UCSD-AML1 (cell line): ENCODE measurements around the gene MACF1.
"Not testable (repeated sequence)": the region's sequence is repeated elsewhere in the genome, so short reads cannot be mapped to it uniquely, and the experiment has no call there.

ENCODE experiments used
- DNase-seq: peaks from one replicate; lab custom pipeline; 2025; ENCODE audit not compliant: unreplicated experiment; lab: John Stamatoyannopoulos, UW

Gene MACF1

DNA sequence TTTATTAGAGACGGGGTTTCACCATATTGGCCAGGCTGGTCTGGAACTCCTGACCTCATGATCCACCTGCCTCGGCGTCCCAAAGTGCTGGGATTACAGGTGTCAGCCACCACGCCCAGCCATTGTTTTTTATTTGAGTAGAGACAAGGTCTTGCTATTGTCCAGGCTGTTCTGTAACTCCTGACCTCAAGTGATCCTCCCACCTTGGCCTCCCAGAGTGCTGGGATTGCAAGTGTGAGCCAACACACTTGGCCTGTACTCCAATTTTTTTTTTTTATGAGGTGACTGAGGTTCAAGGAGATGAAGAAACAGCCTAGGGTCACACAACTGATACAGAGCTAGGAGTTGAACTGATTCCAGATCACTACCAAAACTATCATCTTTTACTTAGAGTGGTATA, 245.5 kb downstream of the MACF1 start:
- not testable (repeated sequence) for DNase-seq

- DNase-seq = no peak
These were observed 246.6 kb downstream of the MACF1 start for GRCh38 chr1:39450956-39451606.

GRCh38 chr1:39452081-39452480, 247.6 kb downstream of the MACF1 start:
- DNase-seq = no peak

DNA sequence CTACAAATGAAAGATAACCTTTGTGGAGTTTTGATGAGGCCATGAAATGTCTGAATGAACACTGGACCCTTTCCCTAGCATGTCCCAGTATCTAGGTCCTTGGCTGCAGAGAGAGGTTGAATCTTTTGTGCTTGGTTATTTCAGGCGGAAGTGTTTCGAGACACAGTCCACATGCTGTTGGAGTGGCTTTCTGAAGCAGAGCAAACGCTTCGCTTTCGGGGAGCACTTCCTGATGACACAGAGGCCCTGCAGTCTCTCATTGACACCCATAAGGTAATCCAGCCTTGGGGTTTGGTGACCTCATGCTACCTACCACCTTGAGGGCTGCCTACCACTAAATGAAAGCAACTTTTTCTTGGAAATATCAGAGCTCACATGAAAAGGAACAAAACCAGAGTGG, 248.0 kb downstream of the MACF1 start:
- no peak for DNase-seq

DNA sequence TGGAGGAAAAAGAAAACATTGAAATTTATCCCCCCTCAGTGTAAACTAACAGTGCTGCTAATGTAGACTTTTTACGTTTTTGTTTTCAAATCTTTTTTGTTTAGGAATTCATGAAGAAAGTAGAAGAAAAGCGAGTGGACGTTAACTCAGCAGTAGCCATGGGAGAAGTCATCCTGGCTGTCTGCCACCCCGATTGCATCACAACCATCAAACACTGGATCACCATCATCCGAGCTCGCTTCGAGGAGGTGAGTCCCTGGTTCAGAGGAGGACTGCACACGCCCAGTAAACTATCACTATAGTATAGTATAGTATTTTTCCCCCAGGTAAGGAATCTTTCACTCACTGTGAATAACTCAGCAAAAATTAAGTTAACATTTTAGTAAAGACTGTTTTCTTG, 249.1 kb downstream of the MACF1 start:
- DNase-seq = no peak

GRCh38 chr1:39458991-39459390, 254.5 kb downstream of the MACF1 start:
- DNase-seq = no peak

DNA sequence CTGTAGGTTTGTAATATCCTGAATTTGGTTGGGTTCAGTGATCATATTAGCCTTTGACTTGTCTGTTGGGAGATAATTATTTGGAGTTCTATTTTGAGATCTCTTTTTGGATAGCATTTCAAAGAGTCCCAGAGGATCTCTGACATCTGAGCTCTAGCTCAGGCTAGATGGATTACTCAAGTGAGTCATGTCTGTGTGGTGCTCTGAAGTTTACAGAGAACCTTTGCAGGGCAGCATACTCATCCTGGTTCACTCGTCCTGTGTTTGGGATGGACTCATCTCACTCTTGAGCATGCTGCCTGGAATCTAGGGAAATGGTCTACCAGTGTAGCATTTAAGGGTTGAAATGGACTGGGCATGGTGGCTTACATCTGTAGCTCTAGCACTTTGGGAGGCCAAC, 257.6 kb downstream of the MACF1 start:
- DNase-seq = no peak

DNA sequence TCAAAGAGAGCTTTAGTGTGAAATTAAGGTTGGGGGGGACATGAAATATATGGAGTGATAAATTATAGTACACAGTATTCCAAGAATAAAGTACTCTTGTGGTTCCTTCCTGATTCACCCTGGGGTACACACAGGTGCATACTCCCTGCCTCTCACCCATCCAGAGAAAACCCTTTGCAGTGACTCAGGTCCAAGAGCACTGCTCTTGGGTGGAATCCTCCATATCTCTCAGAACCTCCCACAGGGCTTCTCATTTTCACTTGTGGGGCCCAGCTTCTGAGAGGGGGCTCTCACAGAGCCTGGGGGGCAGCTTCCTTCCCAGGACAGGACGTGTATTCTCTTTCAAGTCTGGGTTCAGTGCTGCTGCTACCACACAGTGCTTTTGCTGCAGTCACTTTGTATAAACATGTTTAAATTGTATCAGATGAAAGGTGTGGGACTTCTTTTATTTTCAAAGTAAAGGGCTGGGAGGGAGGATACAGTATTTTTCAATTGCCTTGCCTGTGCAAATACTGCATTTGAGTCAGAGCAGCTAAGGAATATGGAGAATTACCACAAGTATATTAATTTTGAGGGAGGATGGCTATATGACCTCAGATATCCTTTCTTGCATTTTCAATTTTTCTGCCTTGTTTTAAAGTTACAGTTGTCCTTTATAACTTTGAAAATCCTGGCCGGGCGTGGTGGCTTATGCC, 262.1 kb downstream of the MACF1 start:
- no peak for DNase-seq

DNA sequence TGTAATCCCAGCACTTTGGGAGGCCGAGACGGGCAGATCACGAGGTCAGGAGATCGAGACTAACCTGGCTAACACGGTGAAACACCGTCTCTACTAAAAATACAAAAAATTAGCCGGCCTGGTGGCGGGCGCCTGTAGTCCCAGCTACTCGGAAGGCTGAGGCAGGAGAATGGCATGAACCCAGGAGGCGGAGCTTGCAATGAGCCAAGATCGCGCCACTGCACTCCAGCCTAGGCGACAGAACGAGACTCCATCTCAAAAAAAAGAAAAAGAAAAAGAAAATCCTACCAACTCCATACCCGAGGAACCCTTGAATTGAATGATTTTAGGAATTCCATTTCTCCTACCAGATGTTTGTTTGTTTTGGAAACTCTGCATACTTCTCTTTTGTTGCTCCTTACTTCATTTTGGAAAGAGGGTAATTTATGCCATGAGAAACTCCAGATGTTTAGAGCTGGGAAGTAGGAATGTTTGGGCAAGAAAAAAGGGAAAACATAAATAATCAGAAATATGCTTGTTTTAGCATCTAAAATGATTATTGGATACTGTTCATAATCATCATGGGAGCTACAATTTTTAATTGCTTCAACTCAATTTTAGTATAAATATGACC, 262.7 kb downstream of the MACF1 start:
- not testable (repeated sequence) for DNase-seq

DNA sequence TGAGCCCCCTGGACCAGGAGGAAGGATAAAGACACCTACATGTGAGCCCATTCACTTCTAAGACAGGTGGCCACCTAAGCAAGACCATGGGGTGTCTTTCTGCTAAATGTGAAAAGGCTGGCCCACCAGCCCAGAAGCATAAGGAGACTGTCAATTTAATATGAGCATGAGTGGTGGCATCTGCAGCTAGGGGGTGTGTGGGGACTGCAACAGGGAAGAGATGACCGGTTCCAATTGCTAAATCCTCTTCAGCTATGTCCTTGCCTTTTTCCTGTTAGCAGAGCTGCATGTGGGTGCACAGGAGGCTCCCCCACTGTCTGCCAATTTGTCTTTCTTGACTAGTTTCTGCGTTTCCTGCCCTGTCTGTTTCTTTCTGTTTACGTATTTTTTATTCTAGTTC, 264.7 kb downstream of the MACF1 start:
- DNase-seq = no peak

- no peak for DNase-seq
These were observed 265.5 kb downstream of the MACF1 start for GRCh38 chr1:39470040-39470439.

- no peak for DNase-seq
These were observed 268.3 kb downstream of the MACF1 start for GRCh38 chr1:39472826-39473225.

- no peak for DNase-seq
These were observed 268.8 kb downstream of the MACF1 start for GRCh38 chr1:39473324-39473723.

GRCh38 chr1:39474810-39475209, 270.3 kb downstream of the MACF1 start:
- no peak for DNase-seq

- DNase-seq = not testable (repeated sequence)
These were observed 271.1 kb downstream of the MACF1 start for GRCh38 chr1:39475551-39475950.

GRCh38 chr1:39478126-39478915, 273.8 kb downstream of the MACF1 start:
- no peak for DNase-seq

DNA sequence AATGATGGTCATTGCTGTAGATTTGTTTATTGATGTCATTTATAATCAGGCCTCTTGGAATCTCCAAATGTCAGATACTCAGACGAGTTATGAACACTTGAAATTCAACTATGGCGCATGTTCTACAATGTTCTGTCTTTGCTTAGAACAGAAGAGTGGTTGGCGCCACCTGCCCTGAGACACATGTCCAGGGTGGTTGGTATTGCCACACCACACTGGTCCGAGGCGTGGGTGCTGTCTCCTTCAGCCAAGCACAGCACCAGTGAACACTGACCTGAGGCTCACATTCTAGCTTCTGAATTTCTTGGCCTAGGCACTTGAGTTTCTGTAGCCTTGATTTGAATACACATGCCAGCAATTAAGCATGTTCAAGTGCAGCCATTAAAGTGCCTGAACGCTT, 276.8 kb downstream of the MACF1 start:
- DNase-seq = no peak

GRCh38 chr1:39483276-39483675, 278.8 kb downstream of the MACF1 start:
- DNase-seq = no peak

DNA sequence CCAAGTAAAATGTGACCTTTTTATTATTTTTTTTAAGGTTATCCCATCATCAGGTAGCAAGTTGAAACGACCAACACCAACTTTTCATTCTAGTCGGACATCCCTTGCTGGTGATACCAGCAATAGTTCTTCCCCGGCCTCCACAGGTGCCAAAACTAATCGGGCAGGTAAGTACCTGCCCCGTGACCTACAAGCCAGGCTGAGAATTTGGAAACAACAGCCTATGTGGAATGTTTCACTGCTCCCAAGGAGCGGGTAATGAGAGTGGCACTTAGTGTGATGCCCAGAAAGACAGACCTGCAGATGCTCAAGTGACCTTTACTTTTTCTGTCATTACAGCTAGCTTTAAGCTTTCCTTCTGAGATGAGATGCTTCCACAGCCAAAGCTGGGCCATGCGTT, 280.1 kb downstream of the MACF1 start:
- no peak for DNase-seq

DNA sequence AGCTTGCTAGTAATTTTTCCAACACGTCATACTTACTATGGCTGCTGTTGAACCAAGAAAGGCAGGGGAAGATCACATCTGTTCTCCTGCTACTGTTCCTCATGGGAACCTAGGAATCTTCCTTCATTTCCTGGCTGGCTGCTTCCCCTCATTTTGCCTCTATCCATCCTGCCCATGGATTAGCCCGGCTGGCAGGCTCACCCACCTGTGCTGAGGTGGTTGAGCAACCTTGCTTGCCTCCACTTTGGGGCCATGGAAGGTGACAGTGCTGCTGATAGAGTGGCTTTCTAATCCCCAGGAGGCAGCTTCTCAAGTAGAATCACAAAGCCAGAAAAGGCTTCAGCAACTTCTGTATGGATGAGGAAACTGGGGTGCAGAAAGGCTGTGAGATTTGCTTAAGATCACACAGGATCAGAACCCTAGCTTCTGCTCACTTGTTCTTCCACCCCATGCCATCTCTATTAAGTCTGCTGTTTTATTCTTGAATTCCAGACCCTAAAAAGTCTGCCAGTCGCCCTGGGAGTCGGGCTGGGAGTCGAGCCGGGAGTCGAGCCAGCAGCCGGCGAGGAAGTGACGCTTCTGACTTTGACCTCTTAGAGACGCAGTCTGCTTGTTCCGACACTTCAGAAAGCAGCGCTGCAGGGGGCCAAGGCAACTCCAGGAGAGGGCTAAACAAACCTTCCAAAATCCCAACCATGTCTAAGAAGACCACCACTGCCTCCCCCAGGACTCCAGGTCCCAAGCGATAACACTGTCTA, 280.7 kb downstream of the MACF1 start:
- DNase-seq = no peak

GRCh38 chr1:39488012-39488545, 283.6 kb downstream of the MACF1 start:
- DNase-seq = no peak
